HEK293 (cell line): ENCODE measurements around the gene CDC20.
A peak's percentile ranks its signal among the peaks of the same experiment; 100 is the strongest.

Experiments
- IKZF3 ChIP-seq: fragments of 450-650 bp; IDR thresholded peaks from 2 replicates; pipeline ENCODE4 v1.5.0; 2018; ENCODE audit warnings: missing biosample characterization, mild to moderate bottlenecking, missing genetic modification characterization, moderate library complexity
- KLF9 ChIP-seq: fragments of 450-650 bp; formaldehyde crosslinking; IDR thresholded peaks from 2 replicates; pipeline ENCODE4 v1.5.1; 2016; ENCODE audit warnings: missing biosample characterization, missing genetic modification characterization, low read depth
- OVOL3 ChIP-seq: fragments of 450-650 bp; formaldehyde crosslinking; IDR thresholded peaks from 2 replicates; pipeline ENCODE4 v1.5.1; 2016; ENCODE audit warnings: missing biosample characterization, missing genetic modification characterization
- PATZ1 ChIP-seq: fragments of 450-650 bp; formaldehyde crosslinking; IDR thresholded peaks from 2 replicates; pipeline ENCODE4 v1.5.1; 2016; ENCODE audit warnings: missing biosample characterization, missing genetic modification characterization
- PBX3 ChIP-seq: sonication (generic); formaldehyde crosslinking; IDR thresholded peaks from 2 replicates; pipeline ENCODE4 v1.8.1; 2022; ENCODE audit warnings: mild to moderate bottlenecking, moderate library complexity, missing genetic modification reagents
- REST ChIP-seq: fragments of 450-650 bp; formaldehyde crosslinking; IDR thresholded peaks from 2 replicates; pipeline ENCODE4 v1.5.1; 2016; ENCODE audit warnings: missing biosample characterization, missing genetic modification characterization
- TRIM28 ChIP-seq: IDR thresholded peaks from 2 replicates; pipeline ENCODE4 v1.6.1; 2011; ENCODE audit warnings: low read length, control low read depth, borderline replicate concordance
- WT1 ChIP-seq: fragments of 450-650 bp; formaldehyde crosslinking; IDR thresholded peaks from 2 replicates; pipeline ENCODE4 v1.5.1; 2016; ENCODE audit warnings: missing biosample characterization, missing genetic modification characterization
- ZBTB10 ChIP-seq: fragments of 450-650 bp; formaldehyde crosslinking; IDR thresholded peaks from 2 replicates; pipeline ENCODE4 v1.5.1; 2016; ENCODE audit warnings: missing biosample characterization, missing genetic modification characterization
- ZBTB17 ChIP-seq: fragments of 450-650 bp; formaldehyde crosslinking; IDR thresholded peaks from 2 replicates; pipeline ENCODE4 v1.5.1; 2016; ENCODE audit warnings: missing biosample characterization, missing genetic modification characterization
- ZBTB8A ChIP-seq: fragments of 450-650 bp; formaldehyde crosslinking; IDR thresholded peaks from 2 replicates; pipeline ENCODE4 v1.5.1; 2016; ENCODE audit warnings: missing biosample characterization, missing genetic modification characterization
- ZEB2 ChIP-seq: fragments of 450-650 bp; formaldehyde crosslinking; IDR thresholded peaks from 2 replicates; pipeline ENCODE4 v1.5.1; 2016; ENCODE audit warnings: missing biosample characterization, missing genetic modification characterization
- ZFHX2 ChIP-seq: fragments of 450-650 bp; formaldehyde crosslinking; conservative IDR thresholded peaks from 2 replicates; pipeline ENCODE4 v1.5.1; 2016; ENCODE audit warnings: missing biosample characterization, missing genetic modification characterization
- ZNF133 ChIP-seq: fragments of 450-650 bp; formaldehyde crosslinking; IDR thresholded peaks from 2 replicates; pipeline ENCODE4 v1.5.1; 2016; ENCODE audit warnings: missing biosample characterization, missing genetic modification characterization
- ZNF148 ChIP-seq: fragments of 450-650 bp; formaldehyde crosslinking; IDR thresholded peaks from 2 replicates; pipeline ENCODE4 v1.5.0; 2017; ENCODE audit warnings: missing biosample characterization, missing genetic modification characterization, borderline replicate concordance
- ZNF202 ChIP-seq: fragments of 450-650 bp; formaldehyde crosslinking; IDR thresholded peaks from 2 replicates; pipeline ENCODE4 v1.5.1; 2016; ENCODE audit warnings: missing biosample characterization, missing genetic modification characterization, borderline replicate concordance
- ZNF221 ChIP-seq: fragments of 450-650 bp; formaldehyde crosslinking; IDR thresholded peaks from 2 replicates; pipeline ENCODE4 v1.5.1; 2017; ENCODE audit warnings: missing biosample characterization, missing genetic modification characterization, borderline replicate concordance
- ZNF26 ChIP-seq: fragments of 450-650 bp; formaldehyde crosslinking; IDR thresholded peaks from 2 replicates; pipeline ENCODE4 v1.5.1; 2016; ENCODE audit warnings: missing biosample characterization, missing genetic modification characterization
- ZNF501 ChIP-seq: fragments of 450-650 bp; formaldehyde crosslinking; IDR thresholded peaks from 2 replicates; pipeline ENCODE4 v1.5.1; 2016; ENCODE audit warnings: missing biosample characterization, missing genetic modification characterization
- ZNF548 ChIP-seq: fragments of 450-650 bp; formaldehyde crosslinking; IDR thresholded peaks from 2 replicates; pipeline ENCODE4 v1.5.1; 2016; ENCODE audit warnings: missing biosample characterization, missing genetic modification characterization
- ZNF558 ChIP-seq: fragments of 450-650 bp; formaldehyde crosslinking; IDR thresholded peaks from 2 replicates; pipeline ENCODE4 v1.5.1; 2016; ENCODE audit warnings: missing biosample characterization, missing genetic modification characterization
- ZNF658 ChIP-seq: fragments of 450-650 bp; formaldehyde crosslinking; IDR thresholded peaks from 2 replicates; pipeline ENCODE4; 2016; ENCODE audit warnings: missing biosample characterization, missing genetic modification characterization
- ZNF707 ChIP-seq: fragments of 450-650 bp; formaldehyde crosslinking; IDR thresholded peaks from 2 replicates; pipeline ENCODE4 v1.5.1; 2016; ENCODE audit warnings: missing biosample characterization, missing genetic modification characterization
- ZNF747 ChIP-seq: fragments of 450-650 bp; formaldehyde crosslinking; IDR thresholded peaks from 2 replicates; pipeline ENCODE4 v1.5.1; 2016; ENCODE audit warnings: missing biosample characterization, missing genetic modification characterization
- ZNF768 ChIP-seq: fragments of 450-650 bp; formaldehyde crosslinking; IDR thresholded peaks from 2 replicates; pipeline ENCODE4 v1.5.1; 2018; ENCODE audit warnings: missing biosample characterization, mild to moderate bottlenecking, missing genetic modification characterization
- ZNF837 ChIP-seq: fragments of 450-650 bp; formaldehyde crosslinking; IDR thresholded peaks from 2 replicates; pipeline ENCODE4 v1.5.1; 2016; ENCODE audit warnings: missing biosample characterization, missing genetic modification characterization
- ZSCAN16 ChIP-seq: fragments of 450-650 bp; formaldehyde crosslinking; IDR thresholded peaks from 2 replicates; pipeline ENCODE4 v1.5.1; 2016; ENCODE audit warnings: missing biosample characterization, missing genetic modification characterization

CDC20 gene

GRCh38 chr1:43349594-43350306 lies 9.0 kb upstream of the CDC20 start (continued):
- TF ChIP-seq ZBTB10 (tag by site-specific recombination) (no peak), REST (no peak), ZNF26 (tag by site-specific recombination) (no peak), TRIM28 (no peak), ZNF202 (tag by site-specific recombination) (no peak), ZNF747 (tag by site-specific recombination) (no peak), ZBTB8A (no peak), ZSCAN16 (tag by site-specific recombination) (no peak), ZNF707 (tag by site-specific recombination) (no peak), ZNF558 (tag by site-specific recombination) (no peak), ZBTB17 (tag by site-specific recombination) (peak; percentile 60), PATZ1 (tag by site-specific recombination) (peak; percentile 68; the same call in 1 of the 2 replicates), KLF9 (no peak), IKZF3 (tag by site-specific recombination) (no peak), OVOL3 (tag by site-specific recombination) (no peak), ZNF658 (tag by site-specific recombination) (no peak), PBX3 (CRISPR knock-in tag) (no peak), ZNF148 (tag by site-specific recombination) (no peak), ZNF837 (tag by site-specific recombination) (no peak), ZNF768 (tag by site-specific recombination) (no peak), WT1 (tag by site-specific recombination) (0 out of 2 replicates have a peak, but pooled peaks have one; percentile 19), ZNF501 (tag by site-specific recombination) (0 out of 2 replicates have a peak, but pooled peaks have one; percentile 2), ZEB2 (tag by site-specific recombination) (0 out of 2 replicates have a peak, but pooled peaks have one; percentile 16), ZNF221 (tag by site-specific recombination) (no peak), ZFHX2 (tag by site-specific recombination) (peak; percentile 100; the same call in 1 of the 2 replicates), ZNF133 (peak; percentile 30; the same call in 1 of the 2 replicates), ZNF548 (tag by site-specific recombination) (no peak)
